ENCODE results near the gene GNPDA2.
A peak's percentile ranks its signal among the peaks of the same experiment; 100 is the strongest.
"Not testable (repeated sequence)": the region's sequence is repeated elsewhere in the genome, so short reads cannot be mapped to it uniquely, and the experiment has no call there.

Gene GNPDA2

GRCh38 chr4:44736900-44737299 lies 10.5 kb upstream of the GNPDA2 start:
- H3K27ac ChIP-seq, result no peak overlapping the region
- no peaks in the 10 kb centered on the region for H3K9me3 ChIP-seq
- TF ChIP-seq Cebpa-rat (IDR thresholded peaks at IDR 0.05), result no peak
- H4K20me1 ChIP-seq, result no peaks in the 10 kb centered on the region
- no peak overlapping the region for H3K4me2 ChIP-seq
- H3K36me3 ChIP-seq, result no peaks in the 10 kb centered on the region
- no peak overlapping the region for H3K4me3 ChIP-seq
- no peaks in the 10 kb centered on the region for H3K27me3 ChIP-seq
- H3K9ac ChIP-seq, result no peak overlapping the region
- H3K4me1 ChIP-seq, result no peaks in the 10 kb centered on the region

GRCh38 chr4:44728694-44729093 lies 2.3 kb upstream of the GNPDA2 start:
- H3K4me2 ChIP-seq, H3K36me3 ChIP-seq, H3K9me3 ChIP-seq, H3K9ac ChIP-seq, H3K27me3 ChIP-seq, H3K4me3 ChIP-seq, H3K27ac ChIP-seq: not testable (repeated sequence)
- Histone ChIP-seq H3K4me1 (peaks cover 23% of the 10 kb centered on the region), H4K20me1 (peaks cover 16% of the 10 kb centered on the region; the same call in 1 of the 2 replicates)

DNA sequence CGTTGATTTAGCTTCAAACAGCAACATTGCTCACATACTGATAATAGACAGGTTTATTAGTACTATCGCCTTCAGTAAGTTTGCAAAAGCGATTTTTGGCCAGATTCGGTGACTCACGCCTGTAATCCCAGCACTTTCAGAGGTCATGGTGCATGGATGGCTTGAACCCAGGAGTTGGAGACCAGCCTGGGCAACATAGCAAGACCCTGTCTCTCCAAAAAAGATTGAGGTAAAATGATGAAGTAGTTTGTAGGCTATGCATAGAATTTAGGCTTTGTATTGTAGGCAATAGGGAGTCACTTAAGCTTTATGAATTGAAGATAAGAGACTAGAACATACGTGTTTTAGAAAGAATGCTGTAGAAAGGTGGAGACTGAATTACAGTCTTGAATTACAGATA lies 1.1 kb upstream of the GNPDA2 start:
- Histone ChIP-seq H3K4me2 (peak overlapping the region; percentile 79), H3K4me3 (no peak overlapping the region), H3K27me3 (no peaks in the 10 kb centered on the region), H3K27ac (no peak overlapping the region), H3K9me3 (no peaks in the 10 kb centered on the region), H3K36me3 (no peaks in the 10 kb centered on the region), H3K9ac (no peak overlapping the region), H3K4me1 (peaks cover 27% of the 10 kb centered on the region), H4K20me1 (peaks cover 29% of the 10 kb centered on the region)
- no peak for TF ChIP-seq Cebpa-rat (IDR thresholded peaks at IDR 0.05)

DNA sequence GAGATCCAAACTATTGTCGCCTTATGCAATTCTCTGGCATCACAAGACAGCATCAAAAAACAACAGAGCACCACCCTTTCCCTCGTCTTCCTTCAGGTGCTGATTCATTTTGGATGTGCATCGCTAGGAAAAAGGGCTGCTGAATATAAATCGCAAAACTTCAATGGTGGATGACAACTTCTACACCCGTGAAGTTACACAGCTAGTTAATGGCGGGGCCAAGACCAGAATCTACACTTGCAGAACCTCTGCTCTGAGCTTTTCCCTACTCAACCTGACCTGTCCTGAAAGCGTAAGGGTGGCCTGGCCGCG lies 674 bp downstream of the GNPDA2 start:
- Histone ChIP-seq H3K27ac (peak overlapping the region; percentile 89), H4K20me1 (peaks cover 46% of the 10 kb centered on the region)
- no peak for TF ChIP-seq Cebpa-rat (IDR thresholded peaks at IDR 0.05)

GRCh38 chr4:44725166-44725565 lies 1.2 kb downstream of the GNPDA2 start:
- no peaks in the 10 kb centered on the region for H3K27me3 ChIP-seq
- H3K4me1 ChIP-seq, result peaks cover 27% of the 10 kb centered on the region
- H3K36me3 ChIP-seq, result peaks cover 11% of the 10 kb centered on the region; the same call in 1 of the 2 replicates
- peak overlapping the region; percentile 87; the same call in 1 of the 2 replicates for H3K9ac ChIP-seq
- H3K27ac ChIP-seq, result peak overlapping the region; percentile 89; the same call in 1 of the 2 replicates
- H3K9me3 ChIP-seq, result no peaks in the 10 kb centered on the region
- H3K4me2 ChIP-seq, result peak overlapping the region; percentile 79
- H4K20me1 ChIP-seq, result peaks cover 52% of the 10 kb centered on the region
- no peak for TF ChIP-seq Cebpa-rat (IDR thresholded peaks at IDR 0.05)
- H3K4me3 ChIP-seq, result peak overlapping the region; percentile 79

More for the DNA sequence above, 674 bp downstream of the GNPDA2 start:
- peak overlapping the region; percentile 87 for H3K9ac ChIP-seq
- peak overlapping the region; percentile 79 for H3K4me3 ChIP-seq
- peaks cover 27% of the 10 kb centered on the region for H3K4me1 ChIP-seq
- no peaks in the 10 kb centered on the region for H3K27me3 ChIP-seq
- no peaks in the 10 kb centered on the region for H3K9me3 ChIP-seq
- peak overlapping the region; percentile 79 for H3K4me2 ChIP-seq
- peaks cover 5% of the 10 kb centered on the region; the same call in 1 of the 2 replicates for H3K36me3 ChIP-seq

DNA sequence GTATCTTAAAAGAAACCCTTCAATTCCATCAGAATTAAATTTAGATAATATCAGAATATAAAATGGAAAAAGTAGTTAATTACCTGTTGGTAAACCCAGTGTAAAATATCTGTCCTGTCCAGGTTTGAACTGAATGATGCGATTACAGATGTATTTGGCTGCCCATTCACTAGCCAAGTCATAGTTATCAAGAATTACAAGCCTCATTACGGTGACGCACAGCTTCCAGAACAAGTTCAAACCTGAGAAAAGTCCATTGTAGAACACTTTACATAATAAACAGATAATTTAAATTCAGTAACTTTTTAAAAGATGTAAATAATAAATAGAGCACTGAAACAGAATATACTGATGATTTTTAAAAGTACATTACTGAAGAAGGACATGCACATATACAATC lies 4.4 kb downstream of the GNPDA2 start:
- H4K20me1 ChIP-seq, result peaks cover 73% of the 10 kb centered on the region

DNA sequence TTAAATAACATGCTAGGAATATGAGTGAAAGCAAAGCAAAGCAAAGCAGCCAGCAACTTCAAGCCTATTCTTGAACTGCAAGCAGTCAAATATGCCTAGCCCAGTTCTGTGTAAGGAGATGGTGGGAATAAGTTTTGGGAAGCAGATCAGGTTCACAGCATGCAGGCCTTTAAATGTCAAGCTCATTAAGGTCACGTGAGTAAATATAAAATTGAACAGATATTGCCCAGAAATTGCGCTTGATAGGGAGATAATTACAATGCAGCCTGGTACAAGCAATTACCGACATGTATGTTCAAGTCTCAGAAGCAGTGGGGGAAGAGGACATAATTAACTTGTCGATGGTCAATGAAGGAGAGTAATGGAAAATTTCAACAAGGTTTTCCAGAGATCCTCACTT lies 6.0 kb downstream of the GNPDA2 start:
- Histone ChIP-seq H3K4me3 (no peak overlapping the region), H3K9ac (no peak overlapping the region), H3K9me3 (no peaks in the 10 kb centered on the region), H4K20me1 (peaks cover 75% of the 10 kb centered on the region), H3K27me3 (no peaks in the 10 kb centered on the region), H3K36me3 (peaks cover 13% of the 10 kb centered on the region; the same call in 1 of the 2 replicates), H3K4me2 (no peak overlapping the region), H3K27ac (no peak overlapping the region), H3K4me1 (peaks cover 17% of the 10 kb centered on the region)
- TF ChIP-seq Cebpa-rat (IDR thresholded peaks at IDR 0.05), result no peak

More for the DNA sequence above, 4.4 kb downstream of the GNPDA2 start:
- no peak for TF ChIP-seq Cebpa-rat (IDR thresholded peaks at IDR 0.05)
- Histone ChIP-seq H3K9ac (no peak overlapping the region), H3K4me2 (no peak overlapping the region), H3K27ac (no peak overlapping the region), H3K4me3 (no peak overlapping the region), H3K9me3 (no peaks in the 10 kb centered on the region), H3K4me1 (peaks cover 22% of the 10 kb centered on the region), H3K36me3 (peaks cover 13% of the 10 kb centered on the region; the same call in 1 of the 2 replicates), H3K27me3 (no peaks in the 10 kb centered on the region)

- Histone ChIP-seq H3K36me3 (peaks cover 36% of the 10 kb centered on the region), H3K4me1 (no peaks in the 10 kb centered on the region), H3K9me3 (no peaks in the 10 kb centered on the region), H3K4me2 (no peak overlapping the region), H3K27ac (no peak overlapping the region), H3K9ac (no peak overlapping the region), H4K20me1 (peaks cover 51% of the 10 kb centered on the region), H3K27me3 (no peaks in the 10 kb centered on the region), H3K4me3 (no peak overlapping the region)
- TF ChIP-seq Cebpa-rat (IDR thresholded peaks at IDR 0.05), result no peak
Measured at GRCh38 chr4:44716597-44716996, 9.8 kb downstream of the GNPDA2 start.

DNA sequence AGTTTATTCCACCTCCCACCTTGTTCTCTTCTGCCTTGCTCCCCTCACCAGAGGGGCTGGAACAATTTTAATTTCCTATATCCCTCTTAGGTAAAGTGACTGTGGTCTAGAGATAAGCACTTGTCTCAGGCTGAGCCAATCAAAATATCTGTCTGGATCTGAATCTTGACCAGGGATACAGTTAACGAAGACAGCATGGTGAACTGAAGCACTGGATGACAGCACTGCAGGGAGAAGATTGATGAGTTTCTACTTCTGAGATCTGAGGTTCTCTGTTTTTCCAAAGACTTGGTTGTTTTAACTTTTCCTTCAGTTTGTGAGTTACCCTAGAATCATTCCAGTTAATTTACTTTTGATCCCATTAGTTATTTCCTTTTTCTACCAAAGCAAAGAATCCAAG lies 13.2 kb downstream of the GNPDA2 start:
- TF ChIP-seq Cebpa-rat (IDR thresholded peaks at IDR 0.05), result no peak
- Histone ChIP-seq H3K9me3 (no peaks in the 10 kb centered on the region), H3K27ac (no peak overlapping the region), H3K4me2 (no peak overlapping the region), H3K4me1 (no peaks in the 10 kb centered on the region), H3K36me3 (peaks cover 36% of the 10 kb centered on the region), H4K20me1 (peaks cover 32% of the 10 kb centered on the region; the same call in 1 of the 2 replicates), H3K4me3 (no peak overlapping the region), H3K9ac (no peak overlapping the region), H3K27me3 (no peaks in the 10 kb centered on the region)

- Histone ChIP-seq H4K20me1 (peaks cover 21% of the 10 kb centered on the region; the same call in 1 of the 2 replicates), H3K36me3 (peaks cover 74% of the 10 kb centered on the region), H3K4me3 (no peak overlapping the region), H3K4me2 (no peak overlapping the region), H3K27ac (no peak overlapping the region), H3K9me3 (no peaks in the 10 kb centered on the region), H3K4me1 (no peaks in the 10 kb centered on the region), H3K9ac (no peak overlapping the region), H3K27me3 (no peaks in the 10 kb centered on the region)
- no peak for TF ChIP-seq Cebpa-rat (IDR thresholded peaks at IDR 0.05)
Measured at GRCh38 chr4:44704673-44705072, 21.7 kb downstream of the GNPDA2 start.

GRCh38 chr4:44701037-44701436 lies 25.3 kb downstream of the GNPDA2 start:
- H3K4me3 ChIP-seq, result no peak overlapping the region
- no peaks in the 10 kb centered on the region for H3K9me3 ChIP-seq
- H3K27ac ChIP-seq, result no peak overlapping the region
- no peaks in the 10 kb centered on the region for H3K4me1 ChIP-seq
- H3K4me2 ChIP-seq, result no peak overlapping the region
- H3K36me3 ChIP-seq, result peaks cover 83% of the 10 kb centered on the region
- no peak for TF ChIP-seq Cebpa-rat (IDR thresholded peaks at IDR 0.05)
- peaks cover 27% of the 10 kb centered on the region; the same call in 1 of the 2 replicates for H4K20me1 ChIP-seq
- no peaks in the 10 kb centered on the region for H3K27me3 ChIP-seq
- H3K9ac ChIP-seq, result no peak overlapping the region

Data from BLaER1 (cell line).